ENCODE data around the gene USP13.

GRCh38 chr3:179797192-179797591 is 144.4 kb downstream of the USP13 start:
- TF ChIP-seq, protein P1, sequence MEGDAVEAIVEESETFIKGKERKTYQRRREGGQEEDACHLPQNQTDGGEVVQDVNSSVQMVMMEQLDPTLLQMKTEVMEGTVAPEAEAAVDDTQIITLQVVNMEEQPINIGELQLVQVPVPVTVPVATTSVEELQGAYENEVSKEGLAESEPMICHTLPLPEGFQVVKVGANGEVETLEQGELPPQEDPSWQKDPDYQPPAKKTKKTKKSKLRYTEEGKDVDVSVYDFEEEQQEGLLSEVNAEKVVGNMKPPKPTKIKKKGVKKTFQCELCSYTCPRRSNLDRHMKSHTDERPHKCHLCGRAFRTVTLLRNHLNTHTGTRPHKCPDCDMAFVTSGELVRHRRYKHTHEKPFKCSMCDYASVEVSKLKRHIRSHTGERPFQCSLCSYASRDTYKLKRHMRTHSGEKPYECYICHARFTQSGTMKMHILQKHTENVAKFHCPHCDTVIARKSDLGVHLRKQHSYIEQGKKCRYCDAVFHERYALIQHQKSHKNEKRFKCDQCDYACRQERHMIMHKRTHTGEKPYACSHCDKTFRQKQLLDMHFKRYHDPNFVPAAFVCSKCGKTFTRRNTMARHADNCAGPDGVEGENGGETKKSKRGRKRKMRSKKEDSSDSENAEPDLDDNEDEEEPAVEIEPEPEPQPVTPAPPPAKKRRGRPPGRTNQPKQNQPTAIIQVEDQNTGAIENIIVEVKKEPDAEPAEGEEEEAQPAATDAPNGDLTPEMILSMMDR (conservative IDR thresholded peaks at IDR 0.05): no peak
- no peak for TF ChIP-seq ZFX (IDR thresholded peaks at IDR 0.05)
